ENCODE data around the gene BSND. TPM values are rescaled to one million over a fixed set of nuclear protein-coding genes. Genes with fewer than 3 reads are reported as not detected.

Gene BSND
- total RNA-seq, 2 donors from 2014 or later, result 0.13 to 0.20 TPM

- no peak overlapping the region for H3K9ac ChIP-seq (ENCODE audit: extremely low read depth, low read length, poor library complexity, severe bottlenecking)
- H3K27ac Mint-ChIP-seq, result no peak overlapping the region
- H3K9me3 Mint-ChIP-seq, result peaks cover 18% of the 10 kb centered on the region
- 87 to 100% methylated on average over 4 to 9 of the region's 9 CpGs for WGBS, 2 experiments (ENCODE audit: insufficient coverage in 1 of 2, insufficient read length in 1 of 2)
- H3K36me3 Mint-ChIP-seq (ENCODE audit: low read depth), result peaks cover 9% of the 10 kb centered on the region
- no peak overlapping the region for H3K4me3 ChIP-seq (ENCODE audit: low read length)
- H3K4me1 ChIP-seq (ENCODE audit: control insufficient read depth, insufficient read depth, low read length), result no peaks in the 10 kb centered on the region
- H3K4me1 Mint-ChIP-seq, result peaks cover 3% of the 10 kb centered on the region
- H3K36me3 ChIP-seq (ENCODE audit: control insufficient read depth, insufficient read depth, low read length), result no peaks in the 10 kb centered on the region
- DNase-seq, result no peak
- no peak overlapping the region for H3K27ac ChIP-seq (ENCODE audit: low read depth, low read length)
- no peak for TF ChIP-seq CTCF (conservative IDR thresholded peaks at IDR 0.05)
- H3K27me3 Mint-ChIP-seq (ENCODE audit: insufficient read depth), result peaks cover 23% of the 10 kb centered on the region
- no peak overlapping the region for H3K4me3 Mint-ChIP-seq
- H3K9me3 ChIP-seq (ENCODE audit: control insufficient read depth, low read length), result no peaks in the 10 kb centered on the region
- no peaks in the 10 kb centered on the region for H3K27me3 ChIP-seq (ENCODE audit: control insufficient read depth, insufficient read depth, low read length, poor library complexity, severe bottlenecking)
Measured at GRCh38 chr1:55010194-55010886, 11.6 kb downstream of the BSND start.

GRCh38 chr1:55010887-55011217 is 12.1 kb downstream of the BSND start:
- Histone ChIP-seq H3K36me3 (ENCODE audit: control insufficient read depth, insufficient read depth, low read length) (no peaks in the 10 kb centered on the region), H3K27me3 (ENCODE audit: control insufficient read depth, insufficient read depth, low read length, poor library complexity, severe bottlenecking) (no peaks in the 10 kb centered on the region), H3K4me1 (ENCODE audit: control insufficient read depth, insufficient read depth, low read length) (no peaks in the 10 kb centered on the region), H3K4me3 (ENCODE audit: low read length) (no peak overlapping the region), H3K9me3 (ENCODE audit: control insufficient read depth, low read length) (no peaks in the 10 kb centered on the region), H3K27ac (ENCODE audit: low read depth, low read length) (no peak overlapping the region), H3K9ac (ENCODE audit: extremely low read depth, low read length, poor library complexity, severe bottlenecking) (no peak overlapping the region)
- 76 to 89% methylated on average over 5 to 7 of the region's 7 CpGs for WGBS, 2 experiments (ENCODE audit: insufficient coverage in 1 of 2, insufficient read length in 1 of 2)
- TF ChIP-seq CTCF (conservative IDR thresholded peaks at IDR 0.05), result peak; percentile 48
- Mint-ChIP-seq H3K27me3 (ENCODE audit: insufficient read depth) (peaks cover 27% of the 10 kb centered on the region), H3K4me1 (peaks cover 3% of the 10 kb centered on the region), H3K27ac (no peak overlapping the region), H3K9me3 (peaks cover 18% of the 10 kb centered on the region), H3K36me3 (ENCODE audit: low read depth) (peaks cover 9% of the 10 kb centered on the region), H3K4me3 (no peak overlapping the region)
- no peak for DNase-seq

GRCh38 chr1:55012661-55013060 is 13.9 kb downstream of the BSND start:
- H3K27ac Mint-ChIP-seq, result no peak overlapping the region
- peaks cover 33% of the 10 kb centered on the region for H3K27me3 Mint-ChIP-seq (ENCODE audit: insufficient read depth)
- no peaks in the 10 kb centered on the region for H3K36me3 ChIP-seq (ENCODE audit: control insufficient read depth, insufficient read depth, low read length)
- H3K4me3 Mint-ChIP-seq, result no peak overlapping the region
- H3K9me3 Mint-ChIP-seq, result peaks cover 18% of the 10 kb centered on the region
- H3K36me3 Mint-ChIP-seq (ENCODE audit: low read depth), result peaks cover 15% of the 10 kb centered on the region
- no peaks in the 10 kb centered on the region for H3K9me3 ChIP-seq (ENCODE audit: control insufficient read depth, low read length)
- no peak overlapping the region for H3K27ac ChIP-seq (ENCODE audit: low read depth, low read length)
- 94% methylated on average over 1 of the region's 1 CpG; no CpG with 5 or more reads in 1 of the 2 experiments for WGBS, 2 experiments (ENCODE audit: insufficient coverage in 1 of 2, insufficient read length in 1 of 2)
- peaks cover 3% of the 10 kb centered on the region for H3K4me1 Mint-ChIP-seq
- no peaks in the 10 kb centered on the region for H3K27me3 ChIP-seq (ENCODE audit: control insufficient read depth, insufficient read depth, low read length, poor library complexity, severe bottlenecking)
- no peaks in the 10 kb centered on the region for H3K4me1 ChIP-seq (ENCODE audit: control insufficient read depth, insufficient read depth, low read length)
- no peak for DNase-seq
- TF ChIP-seq CTCF (conservative IDR thresholded peaks at IDR 0.05), result no peak
- H3K9ac ChIP-seq (ENCODE audit: extremely low read depth, low read length, poor library complexity, severe bottlenecking), result no peak overlapping the region
- no peak overlapping the region for H3K4me3 ChIP-seq (ENCODE audit: low read length)
